GM19328 (cell line): ENCODE measurements around the gene FIBP.

ENCODE experiments used
- ATAC-seq: cut with Tn5 transposase; IDR thresholded peaks from one replicate; pipeline ENCODE4 v1.9.1; 2021; ENCODE audit warnings: mild to moderate bottlenecking, moderate library complexity; ENCODE audit not compliant: unreplicated experiment

The FIBP gene

GRCh38 chr11:65860278-65861164 lies 27.8 kb downstream of the FIBP start, which contains the start of gene MUS81:
TSS of gene MUS81 (plus strand) at chr11:65860433. CDS start at chr11:65860754, 321 bp downstream.
- no peak for ATAC-seq

- ATAC-seq = no peak
These were observed 28.4 kb downstream of the FIBP start for GRCh38 chr11:65859812-65860277.

- ATAC-seq = peak; percentile 54
These were observed 29.0 kb downstream of the FIBP start for GRCh38 chr11:65859095-65859811.

GRCh38 chr11:65858681-65859087 lies 29.6 kb downstream of the FIBP start:
- no peak for ATAC-seq

- peak; percentile 37 for ATAC-seq
These were observed 30.2 kb downstream of the FIBP start, which contains the start of gene CFL1 for GRCh38 chr11:65857853-65858680. TSS of gene CFL1 (minus strand) at chr11:65858180. CDS start at chr11:65858099, 81 bp downstream.

GRCh38 chr11:65857500-65857852 lies 30.8 kb downstream of the FIBP start:
- no peak for ATAC-seq

- no peak for ATAC-seq
These were observed 31.4 kb downstream of the FIBP start for GRCh38 chr11:65856689-65857499.

GRCh38 chr11:65855927-65856363 lies 32.3 kb downstream of the FIBP start:
- no peak for ATAC-seq

- no peak for ATAC-seq
These were observed 33.1 kb downstream of the FIBP start for GRCh38 chr11:65854852-65855837.

GRCh38 chr11:65854161-65854592 lies 34.1 kb downstream of the FIBP start:
- ATAC-seq = no peak

- no peak for ATAC-seq
These were observed 34.9 kb downstream of the FIBP start for GRCh38 chr11:65853246-65853979.

GRCh38 chr11:65852508-65853245 lies 35.6 kb downstream of the FIBP start:
- no peak for ATAC-seq

GRCh38 chr11:65851811-65852507 lies 36.3 kb downstream of the FIBP start:
- no peak for ATAC-seq

GRCh38 chr11:65851083-65851579 lies 37.1 kb downstream of the FIBP start:
- no peak for ATAC-seq

- ATAC-seq = no peak
These were observed 37.8 kb downstream of the FIBP start for GRCh38 chr11:65850217-65851082.

GRCh38 chr11:65849771-65850216 lies 38.5 kb downstream of the FIBP start:
- ATAC-seq = no peak
